GM10847 (cell line): ENCODE measurements around the gene UBE2E2.

Experiments
- POLR2A ChIP-seq: IDR thresholded peaks from 2 replicates; pipeline ENCODE4 v1.6.1; 2011; ENCODE audit not compliant: insufficient read length; ENCODE audit errors: extremely low read depth

The UBE2E2 gene

DNA sequence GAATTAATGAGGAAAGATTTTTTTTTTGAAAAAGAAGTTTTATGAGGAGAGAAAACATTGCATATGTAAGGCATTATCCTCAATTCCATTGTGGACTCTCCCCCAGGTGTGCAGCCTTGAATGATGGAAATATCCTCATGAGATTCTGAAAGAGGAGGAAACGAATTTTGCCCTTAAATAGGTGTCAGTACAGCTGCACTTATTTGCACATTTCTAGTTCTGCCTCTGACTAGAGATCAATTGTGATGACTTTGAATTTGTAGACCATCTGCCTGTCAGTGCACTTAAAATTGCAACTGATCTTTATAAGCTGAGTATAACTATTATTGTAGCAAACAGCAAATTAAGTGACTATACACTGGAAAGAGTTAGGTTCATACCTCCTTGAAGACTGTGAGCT, 141.8 kb downstream of the UBE2E2 start:
- TF ChIP-seq POLR2A, result no peak

DNA sequence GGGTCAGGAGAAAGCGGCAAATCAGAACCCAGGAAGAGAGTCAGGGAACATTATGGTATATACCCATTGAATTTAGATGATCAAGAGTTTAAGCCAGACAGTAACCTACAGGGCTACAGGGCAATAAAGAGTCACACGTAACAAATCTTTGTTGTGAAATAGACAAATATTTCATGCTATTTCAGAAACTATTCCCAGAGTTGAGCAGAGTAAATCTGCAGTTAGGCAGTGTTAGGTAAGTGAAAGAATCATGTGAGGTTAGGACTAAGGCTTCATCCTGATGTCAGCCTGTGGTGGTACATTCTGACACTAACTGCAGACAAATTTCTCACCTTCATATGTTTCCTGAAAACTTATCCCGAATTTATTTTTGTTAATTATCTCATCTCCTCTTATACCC, 153.0 kb downstream of the UBE2E2 start:
- TF ChIP-seq POLR2A, result no peak

DNA sequence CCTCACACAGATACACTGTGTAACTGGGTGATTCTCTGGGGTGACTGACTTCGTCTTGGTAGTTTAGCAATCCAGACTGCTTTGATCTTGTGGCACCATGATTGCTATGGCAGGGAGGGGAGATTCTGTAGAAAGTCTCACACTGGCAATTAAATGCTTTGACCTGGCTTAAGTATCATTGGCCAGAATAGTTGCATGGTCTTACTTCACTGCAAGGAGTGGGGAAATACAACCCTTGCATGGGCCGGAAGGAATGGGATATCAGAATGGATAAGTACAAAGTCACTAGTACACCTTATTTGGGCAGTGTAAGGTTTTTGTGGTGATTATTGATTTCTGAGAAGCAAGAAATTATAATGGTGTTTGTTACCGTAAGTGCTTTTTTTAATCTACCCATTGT, 153.8 kb downstream of the UBE2E2 start:
- no peak for TF ChIP-seq POLR2A

GRCh38 chr3:23359116-23359515, 156.0 kb downstream of the UBE2E2 start:
- no peak for TF ChIP-seq POLR2A

DNA sequence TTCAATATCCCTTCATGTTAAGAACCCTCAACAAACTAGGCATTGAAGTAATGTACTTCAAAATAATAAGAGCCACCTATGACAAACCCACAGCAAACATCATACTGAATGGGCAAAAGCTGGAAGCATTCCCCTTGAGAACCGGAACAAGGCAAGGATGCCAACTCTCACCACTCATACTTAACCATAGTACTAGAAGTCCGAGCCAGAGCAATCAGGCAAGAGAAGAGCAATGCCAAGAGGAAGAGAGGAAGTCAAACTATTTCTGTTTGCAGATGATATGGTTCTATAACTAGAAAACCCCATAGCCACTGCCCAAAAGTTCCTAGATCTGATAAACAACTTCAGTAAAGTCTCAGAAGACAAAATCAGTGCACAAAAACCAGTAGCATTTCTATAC, 161.9 kb downstream of the UBE2E2 start:
- no peak for TF ChIP-seq POLR2A

- TF ChIP-seq POLR2A, result no peak
Measured at GRCh38 chr3:23368731-23369130, 165.6 kb downstream of the UBE2E2 start.

GRCh38 chr3:23372285-23372684, 169.2 kb downstream of the UBE2E2 start:
- TF ChIP-seq POLR2A, result no peak

- no peak for TF ChIP-seq POLR2A
Measured at GRCh38 chr3:23376516-23377248, 173.6 kb downstream of the UBE2E2 start.

GRCh38 chr3:23377928-23378672, 175.0 kb downstream of the UBE2E2 start:
- TF ChIP-seq POLR2A, result no peak

- no peak for TF ChIP-seq POLR2A
Measured at GRCh38 chr3:23383875-23384274, 180.7 kb downstream of the UBE2E2 start.

- no peak for TF ChIP-seq POLR2A
Measured at GRCh38 chr3:23385327-23385726, 182.2 kb downstream of the UBE2E2 start.

GRCh38 chr3:23387286-23387918, 184.3 kb downstream of the UBE2E2 start:
- TF ChIP-seq POLR2A, result no peak

DNA sequence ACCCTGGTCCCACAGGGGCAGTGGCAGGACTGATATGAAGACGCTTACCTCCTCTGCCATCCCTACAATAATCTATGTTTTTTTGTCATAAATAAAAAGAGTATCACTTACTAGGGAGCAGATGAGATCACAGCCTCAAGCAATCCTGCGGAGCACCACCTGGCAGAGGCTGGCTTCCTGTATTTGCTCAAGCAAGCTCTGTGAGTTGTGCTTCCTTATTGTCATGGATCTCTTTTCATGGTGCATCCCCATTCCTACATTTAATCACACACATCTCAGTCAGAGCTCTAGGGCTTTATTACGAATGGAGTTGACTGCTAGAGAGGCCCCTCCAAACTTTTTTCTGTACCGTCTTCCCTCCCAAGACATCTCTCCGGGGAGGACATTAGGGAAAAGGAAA, 186.0 kb downstream of the UBE2E2 start:
- no peak for TF ChIP-seq POLR2A

- no peak for TF ChIP-seq POLR2A
Measured at GRCh38 chr3:23389686-23390085, 186.6 kb downstream of the UBE2E2 start.

- TF ChIP-seq POLR2A, result no peak
Measured at GRCh38 chr3:23390446-23390845, 187.3 kb downstream of the UBE2E2 start.

GRCh38 chr3:23390989-23391553, 187.9 kb downstream of the UBE2E2 start:
- TF ChIP-seq POLR2A, result no peak
